ENCODE measurements around the gene GPR146.

Gene GPR146

GRCh38 chr7:1065585-1066241 lies 21.4 kb downstream of the GPR146 start:
- peak overlapping the region in 1 of 3 experiments; percentile 26 for H3K4me3 Mint-ChIP-seq
- H3K27me3 Mint-ChIP-seq (ENCODE audit: low read depth): peaks cover 23% of the 10 kb centered on the region
- peaks cover 5% of the 10 kb centered on the region for H3K36me3 Mint-ChIP-seq (ENCODE audit: low read depth)
- H3K4me1 Mint-ChIP-seq: peaks cover 13% of the 10 kb centered on the region
- no peaks in the 10 kb centered on the region for H3K9me3 Mint-ChIP-seq
- no peak overlapping the region for H3K27ac Mint-ChIP-seq
- TF ChIP-seq CTCF (IDR thresholded peaks at IDR 0.05; ENCODE audit: unreplicated experiment in 3 of 3): peak; percentile 81 to 89 (median 89)

- no peak overlapping the region for H3K27ac Mint-ChIP-seq
- peaks cover 21% of the 10 kb centered on the region for H3K27me3 Mint-ChIP-seq (ENCODE audit: low read depth)
- TF ChIP-seq CTCF (IDR thresholded peaks at IDR 0.05; ENCODE audit: unreplicated experiment in 3 of 3): no peak
- peaks cover 5% of the 10 kb centered on the region for H3K36me3 Mint-ChIP-seq (ENCODE audit: low read depth)
- no peak overlapping the region for H3K4me3 Mint-ChIP-seq
- H3K4me1 Mint-ChIP-seq: peaks cover 18% of the 10 kb centered on the region
- no peaks in the 10 kb centered on the region for H3K9me3 Mint-ChIP-seq
Observed at GRCh38 chr7:1066242-1066588, 21.9 kb downstream of the GPR146 start.

GRCh38 chr7:1068013-1068412 lies 23.7 kb downstream of the GPR146 start:
- Mint-ChIP-seq H3K27me3 (ENCODE audit: low read depth) (peaks cover 14% of the 10 kb centered on the region), H3K9me3 (no peaks in the 10 kb centered on the region), H3K27ac (no peak overlapping the region), H3K36me3 (ENCODE audit: low read depth) (peaks cover 5% of the 10 kb centered on the region), H3K4me1 (peaks cover 23% of the 10 kb centered on the region), H3K4me3 (no peak overlapping the region)
- TF ChIP-seq CTCF (IDR thresholded peaks at IDR 0.05; ENCODE audit: unreplicated experiment in 3 of 3): no peak

GRCh38 chr7:1068619-1069018 lies 24.3 kb downstream of the GPR146 start:
- peaks cover 14% of the 10 kb centered on the region for H3K27me3 Mint-ChIP-seq (ENCODE audit: low read depth)
- no peak overlapping the region for H3K4me3 Mint-ChIP-seq
- H3K9me3 Mint-ChIP-seq: no peaks in the 10 kb centered on the region

GRCh38 chr7:1070544-1071011 lies 26.2 kb downstream of the GPR146 start:
- peaks cover 5% of the 10 kb centered on the region for H3K27me3 Mint-ChIP-seq (ENCODE audit: low read depth)
- H3K9me3 Mint-ChIP-seq: no peaks in the 10 kb centered on the region
- H3K36me3 Mint-ChIP-seq (ENCODE audit: low read depth): peaks cover 5% of the 10 kb centered on the region
- H3K4me3 Mint-ChIP-seq: no peak overlapping the region
- H3K4me1 Mint-ChIP-seq: peaks cover 26% of the 10 kb centered on the region
- H3K27ac Mint-ChIP-seq: peak overlapping the region in 1 of 3 experiments; percentile 14
- TF ChIP-seq CTCF (IDR thresholded peaks at IDR 0.05; ENCODE audit: unreplicated experiment in 3 of 3): no peak

More at GRCh38 chr7:1068619-1069018, 24.3 kb downstream of the GPR146 start:
- TF ChIP-seq CTCF (IDR thresholded peaks at IDR 0.05; ENCODE audit: unreplicated experiment in 3 of 3): no peak
- Mint-ChIP-seq H3K27ac (no peak overlapping the region), H3K4me1 (peaks cover 28% of the 10 kb centered on the region), H3K36me3 (ENCODE audit: low read depth) (peaks cover 5% of the 10 kb centered on the region)

GRCh38 chr7:1071731-1072254 lies 27.4 kb downstream of the GPR146 start:
- peaks cover 5% of the 10 kb centered on the region for H3K36me3 Mint-ChIP-seq (ENCODE audit: low read depth)
- H3K4me1 Mint-ChIP-seq: peaks cover 23% of the 10 kb centered on the region
- H3K9me3 Mint-ChIP-seq: no peaks in the 10 kb centered on the region
- H3K27me3 Mint-ChIP-seq (ENCODE audit: low read depth): peaks cover under 1% of the 10 kb centered on the region
- TF ChIP-seq CTCF (IDR thresholded peaks at IDR 0.05; ENCODE audit: unreplicated experiment in 3 of 3): no peak
- no peak overlapping the region for H3K27ac Mint-ChIP-seq
- no peak overlapping the region for H3K4me3 Mint-ChIP-seq
